IMR-90 (cell line): ENCODE results near the gene NYAP1. TPM values are rescaled to one million over a fixed set of nuclear protein-coding genes. Genes with fewer than 3 reads are reported as not detected.

Experiments used
- ATAC-seq: fragments of 200-7000 bp; cut with Tn5 transposase; 2 replicates; pipeline ENCODE4 v1.9.1; 2020; ENCODE audit warnings: low read depth, mild to moderate bottlenecking, moderate library complexity
- BruUV-seq: library from RNA; stranded (reverse); fragments of 400-500 nt; replicated peaks from 2 replicates; lab custom pipeline; 2021; lab: Mats Ljungman, UMichigan
- CTCF ChIA-PET: fragments of 300-600 bp; formaldehyde crosslinking; extraction: SDS; loops from one replicate; lab custom pipeline; 2021; ENCODE audit warnings: antibody characterized with exemption; lab: Yijun Ruan, JAX
- POLR2A ChIA-PET: fragments of 300-600 bp; sonication (Branson Sonifier 250); formaldehyde crosslinking; loops from one replicate; lab custom pipeline; 2022; ENCODE audit warnings: antibody characterized with exemption; ENCODE audit not compliant: unreplicated experiment; lab: Charles Lee
- DNase-seq: peaks from one replicate; pipeline ENCODE4 v3.0.0; 2013
- H2AFZ ChIP-seq: replicated peaks from 2 replicates; pipeline ENCODE3; 2013; ENCODE audit warnings: low read length, mild to moderate bottlenecking; ENCODE audit not compliant: poor library complexity
- H2AK5ac ChIP-seq: 2 replicates; pipeline ENCODE4 v1.6.1; 2013; ENCODE audit warnings: low read depth, low read length, inconsistent platforms
- H2AK9ac ChIP-seq: replicated peaks from 2 replicates; pipeline ENCODE3; 2013; ENCODE audit warnings: mild to moderate bottlenecking, low read depth, low read length, moderate library complexity; ENCODE audit not compliant: poor library complexity
- H2BK120ac ChIP-seq: 2 replicates; pipeline ENCODE4 v1.6.1; 2013; ENCODE audit warnings: low read depth, low read length, inconsistent platforms
- H2BK15ac ChIP-seq: 3 replicates; pipeline ENCODE4 v1.6.1; 2013; ENCODE audit warnings: low read depth, low read length, inconsistent platforms
- H2BK20ac ChIP-seq: 2 replicates; pipeline ENCODE4 v1.6.1; 2013; ENCODE audit warnings: low read depth, mild to moderate bottlenecking, inconsistent platforms, low read length, moderate library complexity
- H2BK5ac ChIP-seq: 2 replicates; pipeline ENCODE4 v1.6.1; 2013; ENCODE audit warnings: mild to moderate bottlenecking, low read depth, low read length, inconsistent platforms; ENCODE audit not compliant: poor library complexity, severe bottlenecking
- H3K14ac ChIP-seq: replicated peaks from 2 replicates; pipeline ENCODE4 v1.6.1; 2013; ENCODE audit warnings: low read depth, low read length, inconsistent platforms
- H3K18ac ChIP-seq: 2 replicates; pipeline ENCODE4 v1.6.1; 2013; ENCODE audit warnings: low read depth, low read length, control low read depth
- H3K23ac ChIP-seq: 2 replicates; pipeline ENCODE4 v1.6.1; 2013; ENCODE audit warnings: low read depth, low read length, inconsistent platforms
- H3K27ac ChIP-seq: 2 replicates; pipeline ENCODE4 v1.5.1; 2013; ENCODE audit warnings: mild to moderate bottlenecking, control low read depth, low read length; ENCODE audit not compliant: insufficient read depth
- H3K27me3 ChIP-seq: 2 replicates; pipeline ENCODE4 v1.6.1; 2013; ENCODE audit warnings: low read length; ENCODE audit not compliant: control insufficient read depth, insufficient read depth
- H3K36me3 ChIP-seq: 2 replicates; pipeline ENCODE4 v1.6.1; 2013; ENCODE audit warnings: low read length, mixed read lengths; ENCODE audit not compliant: control insufficient read depth, insufficient read depth
- H3K4ac ChIP-seq: 2 replicates; pipeline ENCODE4 v1.6.1; 2013; ENCODE audit warnings: low read depth, low read length, inconsistent platforms
- H3K4me1 ChIP-seq: 2 replicates; pipeline ENCODE4 v1.6.1; 2013; ENCODE audit warnings: low read length, mixed read lengths; ENCODE audit not compliant: control insufficient read depth, insufficient read depth
- H3K4me2 ChIP-seq: 2 replicates; pipeline ENCODE4 v1.6.1; 2013; ENCODE audit warnings: low read depth, mild to moderate bottlenecking, control low read depth, low read length, moderate library complexity
- H3K4me3 ChIP-seq: 2 replicates; pipeline ENCODE4 v1.5.1; 2013; ENCODE audit warnings: low read depth, mild to moderate bottlenecking, control low read depth, low read length, moderate library complexity; ENCODE audit not compliant: insufficient read depth
- H3K56ac ChIP-seq: 2 replicates; pipeline ENCODE4 v1.6.1; 2013; ENCODE audit warnings: low read length, inconsistent platforms; ENCODE audit not compliant: insufficient read depth; ENCODE audit errors: extremely low read depth
- H3K79me1 ChIP-seq, 2 experiments: 2 replicates each; pipeline ENCODE4 v1.6.1; 2013; ENCODE audit warnings: low read length in 2 of 2, inconsistent platforms in 1 of 2, low read depth in 1 of 2
- H3K9ac ChIP-seq: 2 replicates; pipeline ENCODE4 v1.6.1; 2013; ENCODE audit warnings: low read depth, low read length, control low read depth
- H3K9me1 ChIP-seq: 2 replicates; pipeline ENCODE4 v1.6.1; 2013; ENCODE audit warnings: low read length, inconsistent platforms; ENCODE audit not compliant: insufficient read depth
- H3K9me3 ChIP-seq: 2 replicates; pipeline ENCODE4 v1.6.1; 2013; ENCODE audit warnings: low read length; ENCODE audit not compliant: control insufficient read depth, insufficient read depth
- H4K20me1 ChIP-seq: 2 replicates; pipeline ENCODE4 v1.6.1; 2013; ENCODE audit warnings: low read length, inconsistent platforms; ENCODE audit not compliant: insufficient read depth
- H4K5ac ChIP-seq: 2 replicates; pipeline ENCODE4 v1.6.1; 2013; ENCODE audit warnings: mild to moderate bottlenecking, low read depth, low read length, control low read depth
- H4K8ac ChIP-seq, 2 experiments: 2 replicates each; pipeline ENCODE4 v1.6.1; 2013; ENCODE audit warnings: low read depth in 2 of 2, low read length in 2 of 2, control low read depth in 1 of 2, inconsistent platforms in 1 of 2
- H4K91ac ChIP-seq: 2 replicates; pipeline ENCODE4 v1.6.1; 2013; ENCODE audit warnings: low read depth, low read length, inconsistent platforms; ENCODE audit not compliant: insufficient read depth
- BHLHE40 ChIP-seq: fragments of 150-350 bp; IDR thresholded peaks from 2 replicates; pipeline ENCODE4 v1.6.1; 2016; ENCODE audit warnings: mild to moderate bottlenecking, low read depth, low read length
- CEBPB ChIP-seq: IDR thresholded peaks from 2 replicates; pipeline ENCODE4 v1.6.1; 2012; ENCODE audit warnings: low read depth, low read length, improper control_type of control experiment
- CHD1 ChIP-seq: IDR thresholded peaks from 2 replicates; pipeline ENCODE4 v1.6.1; 2012; ENCODE audit warnings: low read depth, low read length, improper control_type of control experiment
- FOS ChIP-seq: fragments of 150-350 bp; IDR thresholded peaks from 2 replicates; pipeline ENCODE4 v1.6.1; 2016; ENCODE audit warnings: low read depth, low read length
- MAFK ChIP-seq: IDR thresholded peaks from 2 replicates; pipeline ENCODE4 v1.6.1; 2012; ENCODE audit warnings: low read depth, low read length, improper control_type of control experiment
- NFE2L2 ChIP-seq: fragments of 150-350 bp; IDR thresholded peaks from 2 replicates; pipeline ENCODE4 v1.6.1; 2016; ENCODE audit warnings: low read depth, mild to moderate bottlenecking, low read length
- POLR2A ChIP-seq: IDR thresholded peaks from 2 replicates; pipeline ENCODE4 v1.6.1; 2012; ENCODE audit warnings: mild to moderate bottlenecking, low read depth, low read length
- RAD21 ChIP-seq: IDR thresholded peaks from 2 replicates; pipeline ENCODE4 v1.6.1; 2012; ENCODE audit warnings: low read length, improper control_type of control experiment
- RCOR1 ChIP-seq: IDR thresholded peaks from 2 replicates; pipeline ENCODE4 v1.6.1; 2012; ENCODE audit warnings: mild to moderate bottlenecking, low read length, improper control_type of control experiment; ENCODE audit not compliant: insufficient replicate concordance
- RFX5 ChIP-seq: IDR thresholded peaks from 2 replicates; pipeline ENCODE4 v1.8.0; 2012; ENCODE audit warnings: low read depth, mild to moderate bottlenecking, low read length, moderate library complexity
- WGBS, 2 experiments: methylation state at CpG; one replicate each; pipeline versions ENCODE4 v1.1.5 to v1.1.7; 2013; ENCODE audit warnings: missing lambda C conversion rate in 2 of 2; ENCODE audit not compliant: insufficient read length in 1 of 2; ENCODE audit errors: extremely low coverage in 2 of 2; 5-methylcytosine and 5-hydroxymethylcytosine counted together
- dilution Hi-C: fragments of 300-500 bp; cut with HindIII; formaldehyde crosslinking; loops from one replicate; pipeline ENCODE4 v1.14.3; 2018; ENCODE audit warnings: low sequenced_read_pairs; ENCODE audit not compliant: unreplicated experiment
- in situ Hi-C: fragments of 300-500 bp; cut with MboI; formaldehyde crosslinking; loops from 3 replicates; pipeline ENCODE4 v1.14.3; 2019; ENCODE audit warnings: low sequenced_read_pairs, inconsistent platforms, mixed read lengths
- intact Hi-C: fragments of 100-400 bp; cut with micrococcal nuclease; formaldehyde crosslinking; loops from 2 replicates; pipeline ENCODE4 v1.10.0; 2022
- polyA plus RNA-seq, 3 experiments: library from polyadenylated mRNA; depleted of rRNA; stranded (reverse); fragments of >200 nt; gene quantifications; 2 replicates each; pipeline ENCODE4 v1.2.3, GENCODE V29; 2012; ENCODE audit warnings: low replicate concordance in 1 of 3
- total RNA-seq: library from RNA; depleted of rRNA; stranded (reverse); fragments of >200 nt; gene quantifications from 2 replicates; pipeline ENCODE4 v1.2.3, GENCODE V29; 2012
- TF ChIP-seq, protein P1 (sequence below): fragments of 150-350 bp; IDR thresholded peaks from 2 replicates; pipeline ENCODE4 v1.6.1; 2017; ENCODE audit warnings: mild to moderate bottlenecking, antibody characterized with exemption, low read length, low read depth
- TF ChIP-seq, protein P2 (sequence below): fragments of 150-350 bp; IDR thresholded peaks from 2 replicates; pipeline ENCODE4 v1.6.1; 2016; ENCODE audit warnings: low read depth, mild to moderate bottlenecking, low read length, moderate library complexity, borderline replicate concordance
- TF ChIP-seq, protein P3 (sequence below): conservative IDR thresholded peaks from 2 replicates; pipeline ENCODE4 v1.5.1; 2012; ENCODE audit warnings: mild to moderate bottlenecking, low read depth, low read length, improper control_type of control experiment

Gene NYAP1
- total and polyA plus RNA-seq, 2 of the 4 experiments (the other 2 are of a cell fraction), result 0.18 to 1.3 TPM

DNA sequence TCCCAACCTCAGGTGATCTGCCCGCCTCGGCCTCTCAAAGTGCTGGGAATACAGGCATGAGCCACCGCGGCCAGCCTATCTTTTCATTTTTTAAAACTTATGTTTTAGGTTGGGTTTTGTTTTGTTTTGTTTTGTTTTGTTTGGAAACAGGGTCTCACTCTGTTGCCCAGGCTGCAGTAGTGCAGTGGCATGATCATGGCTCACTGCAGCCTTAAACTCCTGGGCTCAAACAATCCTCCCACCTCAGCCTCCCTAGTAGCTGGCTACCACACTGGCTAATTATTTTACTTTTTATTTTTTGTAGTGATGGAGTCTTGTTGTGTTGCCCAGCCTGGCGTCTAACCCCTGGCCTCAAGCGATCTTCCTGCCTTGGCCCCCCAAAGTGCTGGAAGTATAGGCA is 35.9 kb downstream of the NYAP1 start:
- Histone ChIP-seq H3K9me1 (peaks cover 7% of the 10 kb centered on the region; the same call in 1 of the 2 replicates), H3K14ac (no peak overlapping the region), H2BK20ac (no peak overlapping the region), H2BK15ac (no peak overlapping the region), H3K4me1 (peaks cover 7% of the 10 kb centered on the region), H3K9ac (no peak overlapping the region), H2AK5ac (no peak overlapping the region), H3K4me3 (no peak overlapping the region), H2AK9ac (no peak overlapping the region), H3K27ac (no peak overlapping the region), H4K8ac (no peak overlapping the region), H3K4me2 (no peak overlapping the region), H3K56ac (no peak overlapping the region), H2BK120ac (no peak overlapping the region), H4K91ac (no peak overlapping the region), H3K18ac (no peak overlapping the region), H3K27me3 (peaks cover 4% of the 10 kb centered on the region), H3K4ac (no peak overlapping the region), H3K9me3 (no peaks in the 10 kb centered on the region), H2BK5ac (no peak overlapping the region), H4K5ac (no peak overlapping the region), H4K20me1 (no peaks in the 10 kb centered on the region), H3K23ac (no peak overlapping the region), H3K79me1 (no peaks in the 10 kb centered on the region), H2AFZ (no peak overlapping the region), H3K36me3 (no peaks in the 10 kb centered on the region)
- no CpG with 5 or more reads among the region's 6 CpGs for WGBS, 2 experiments
- ATAC-seq (no peak), DNase-seq (no peak)
- no TSS peak for BruUV-seq
- TF ChIP-seq, protein P1, sequence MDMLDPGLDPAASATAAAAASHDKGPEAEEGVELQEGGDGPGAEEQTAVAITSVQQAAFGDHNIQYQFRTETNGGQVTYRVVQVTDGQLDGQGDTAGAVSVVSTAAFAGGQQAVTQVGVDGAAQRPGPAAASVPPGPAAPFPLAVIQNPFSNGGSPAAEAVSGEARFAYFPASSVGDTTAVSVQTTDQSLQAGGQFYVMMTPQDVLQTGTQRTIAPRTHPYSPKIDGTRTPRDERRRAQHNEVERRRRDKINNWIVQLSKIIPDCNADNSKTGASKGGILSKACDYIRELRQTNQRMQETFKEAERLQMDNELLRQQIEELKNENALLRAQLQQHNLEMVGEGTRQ, result no peak
- TF ChIP-seq CHD1 (no peak), RCOR1 (no peak), NFE2L2 (no peak), BHLHE40 (no peak), MAFK (no peak), RAD21 (no peak), RFX5 (no peak), CEBPB (no peak), FOS (no peak), POLR2A (no peak)
- TF ChIP-seq, protein P2, sequence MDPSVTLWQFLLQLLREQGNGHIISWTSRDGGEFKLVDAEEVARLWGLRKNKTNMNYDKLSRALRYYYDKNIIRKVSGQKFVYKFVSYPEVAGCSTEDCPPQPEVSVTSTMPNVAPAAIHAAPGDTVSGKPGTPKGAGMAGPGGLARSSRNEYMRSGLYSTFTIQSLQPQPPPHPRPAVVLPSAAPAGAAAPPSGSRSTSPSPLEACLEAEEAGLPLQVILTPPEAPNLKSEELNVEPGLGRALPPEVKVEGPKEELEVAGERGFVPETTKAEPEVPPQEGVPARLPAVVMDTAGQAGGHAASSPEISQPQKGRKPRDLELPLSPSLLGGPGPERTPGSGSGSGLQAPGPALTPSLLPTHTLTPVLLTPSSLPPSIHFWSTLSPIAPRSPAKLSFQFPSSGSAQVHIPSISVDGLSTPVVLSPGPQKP, result no peak
- TF ChIP-seq, protein P3, sequence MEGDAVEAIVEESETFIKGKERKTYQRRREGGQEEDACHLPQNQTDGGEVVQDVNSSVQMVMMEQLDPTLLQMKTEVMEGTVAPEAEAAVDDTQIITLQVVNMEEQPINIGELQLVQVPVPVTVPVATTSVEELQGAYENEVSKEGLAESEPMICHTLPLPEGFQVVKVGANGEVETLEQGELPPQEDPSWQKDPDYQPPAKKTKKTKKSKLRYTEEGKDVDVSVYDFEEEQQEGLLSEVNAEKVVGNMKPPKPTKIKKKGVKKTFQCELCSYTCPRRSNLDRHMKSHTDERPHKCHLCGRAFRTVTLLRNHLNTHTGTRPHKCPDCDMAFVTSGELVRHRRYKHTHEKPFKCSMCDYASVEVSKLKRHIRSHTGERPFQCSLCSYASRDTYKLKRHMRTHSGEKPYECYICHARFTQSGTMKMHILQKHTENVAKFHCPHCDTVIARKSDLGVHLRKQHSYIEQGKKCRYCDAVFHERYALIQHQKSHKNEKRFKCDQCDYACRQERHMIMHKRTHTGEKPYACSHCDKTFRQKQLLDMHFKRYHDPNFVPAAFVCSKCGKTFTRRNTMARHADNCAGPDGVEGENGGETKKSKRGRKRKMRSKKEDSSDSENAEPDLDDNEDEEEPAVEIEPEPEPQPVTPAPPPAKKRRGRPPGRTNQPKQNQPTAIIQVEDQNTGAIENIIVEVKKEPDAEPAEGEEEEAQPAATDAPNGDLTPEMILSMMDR, result no peak
- dilution Hi-C loops, result no loop called here
- in situ Hi-C loops, result no loop called here
- ChIA-PET CTCF (interaction anchor here (0.6 kb wide), 1 partner anchor 37 kb away, joined by 4 read pairs; no protein-coding TSS in a partner anchor), POLR2A (no interaction called here)
- intact Hi-C loops, result no loop called here
